OCI-LY7 (cell line): ENCODE data around the gene MAP3K5.

Experiments used
- EZH2phosphoT487 ChIP-seq: fragments of 200-600 bp; sonication (generic); IDR thresholded peaks from 2 replicates; pipeline ENCODE4 v1.6.1; 2018; ENCODE audit warnings: low read depth, borderline replicate concordance, mild to moderate bottlenecking, mixed run types, antibody characterized with exemption, low read length, moderate library complexity, mixed read lengths
- TF ChIP-seq, protein P1 (sequence below): fragments of 200-600 bp; sonication (generic); conservative IDR thresholded peaks from 2 replicates; pipeline ENCODE4 v1.5.1; 2014; ENCODE audit warnings: mild to moderate bottlenecking, antibody characterized with exemption, low read length, moderate library complexity, mixed read lengths

DNA sequence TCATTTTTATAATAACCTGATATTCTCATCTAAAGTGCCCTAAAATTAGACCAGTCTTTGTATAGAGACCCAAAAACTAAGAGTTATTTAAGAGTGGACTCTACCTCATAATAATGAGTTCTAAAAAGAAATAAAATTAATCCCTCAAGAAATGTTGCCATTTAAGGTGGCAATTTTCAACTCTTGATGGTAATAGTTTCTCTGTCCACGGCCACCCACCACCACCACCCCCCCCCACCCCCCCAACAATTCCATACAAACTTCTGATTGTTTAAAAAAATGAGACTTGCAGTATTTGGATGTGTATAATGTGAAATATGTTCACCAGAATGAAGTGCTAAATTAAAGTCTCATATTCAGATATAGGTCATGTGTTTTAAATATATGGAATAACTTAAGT lies 244.4 kb downstream of the MAP3K5 start:
- TF ChIP-seq, protein P1, sequence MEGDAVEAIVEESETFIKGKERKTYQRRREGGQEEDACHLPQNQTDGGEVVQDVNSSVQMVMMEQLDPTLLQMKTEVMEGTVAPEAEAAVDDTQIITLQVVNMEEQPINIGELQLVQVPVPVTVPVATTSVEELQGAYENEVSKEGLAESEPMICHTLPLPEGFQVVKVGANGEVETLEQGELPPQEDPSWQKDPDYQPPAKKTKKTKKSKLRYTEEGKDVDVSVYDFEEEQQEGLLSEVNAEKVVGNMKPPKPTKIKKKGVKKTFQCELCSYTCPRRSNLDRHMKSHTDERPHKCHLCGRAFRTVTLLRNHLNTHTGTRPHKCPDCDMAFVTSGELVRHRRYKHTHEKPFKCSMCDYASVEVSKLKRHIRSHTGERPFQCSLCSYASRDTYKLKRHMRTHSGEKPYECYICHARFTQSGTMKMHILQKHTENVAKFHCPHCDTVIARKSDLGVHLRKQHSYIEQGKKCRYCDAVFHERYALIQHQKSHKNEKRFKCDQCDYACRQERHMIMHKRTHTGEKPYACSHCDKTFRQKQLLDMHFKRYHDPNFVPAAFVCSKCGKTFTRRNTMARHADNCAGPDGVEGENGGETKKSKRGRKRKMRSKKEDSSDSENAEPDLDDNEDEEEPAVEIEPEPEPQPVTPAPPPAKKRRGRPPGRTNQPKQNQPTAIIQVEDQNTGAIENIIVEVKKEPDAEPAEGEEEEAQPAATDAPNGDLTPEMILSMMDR, result no peak
- TF ChIP-seq EZH2phosphoT487, result no peak
